G401.6 (cell line): ENCODE results near the gene ZNF451.

Experiments used
- FAIRE-seq: peaks from 2 replicates; lab custom pipeline; 2012; peaks lifted over from hg19 to GRCh38; lab: Jason Lieb, UNC

Gene ZNF451

GRCh38 chr6:57147955-57148858 is 58.2 kb downstream of the ZNF451 start:
- no peak for FAIRE-seq

GRCh38 chr6:57158658-57159057 is 68.7 kb downstream of the ZNF451 start:
- no peak for FAIRE-seq

GRCh38 chr6:57159127-57159526 is 69.1 kb downstream of the ZNF451 start:
- FAIRE-seq: no peak

- no peak for FAIRE-seq
Observed at GRCh38 chr6:57162028-57162427, 72.0 kb downstream of the ZNF451 start.

GRCh38 chr6:57162516-57162915 is 72.5 kb downstream of the ZNF451 start:
- FAIRE-seq: no peak

GRCh38 chr6:57163956-57164355 is 74.0 kb downstream of the ZNF451 start:
- FAIRE-seq: no peak

GRCh38 chr6:57165080-57165479 is 75.1 kb downstream of the ZNF451 start:
- FAIRE-seq: no peak

GRCh38 chr6:57172136-57173055 is 82.4 kb downstream of the ZNF451 start, which contains the start of gene BAG2:
BAG2 (plus strand) TSS chr6:57172326; CDS start chr6:57172698, 372 bp downstream.
- peak; percentile 93 for FAIRE-seq

GRCh38 chr6:57173056-57173885 is 83.3 kb downstream of the ZNF451 start:
- FAIRE-seq: no peak

GRCh38 chr6:57173886-57174510 is 84.0 kb downstream of the ZNF451 start:
- FAIRE-seq: peak; percentile 95

- FAIRE-seq: no peak
Observed at GRCh38 chr6:57174511-57174907, 84.5 kb downstream of the ZNF451 start.

- FAIRE-seq: no peak
Observed at GRCh38 chr6:57177545-57178265, 87.7 kb downstream of the ZNF451 start.

GRCh38 chr6:57180596-57180995 is 90.6 kb downstream of the ZNF451 start:
- no peak for FAIRE-seq

- no peak for FAIRE-seq
Observed at GRCh38 chr6:57182017-57182432, 92.0 kb downstream of the ZNF451 start.

- no peak for FAIRE-seq
Observed at GRCh38 chr6:57183336-57183735, 93.3 kb downstream of the ZNF451 start.

- FAIRE-seq: peak; percentile 94
Observed at GRCh38 chr6:57190140-57190539, 100.2 kb downstream of the ZNF451 start.

- FAIRE-seq: no peak
Observed at GRCh38 chr6:57193177-57193576, 103.2 kb downstream of the ZNF451 start.

GRCh38 chr6:57195457-57195856 is 105.5 kb downstream of the ZNF451 start:
- FAIRE-seq: no peak

- FAIRE-seq: no peak
Observed at GRCh38 chr6:57198926-57199636, 109.1 kb downstream of the ZNF451 start.

- FAIRE-seq: no peak
Observed at GRCh38 chr6:57201718-57202117, 111.7 kb downstream of the ZNF451 start.
